B cell (primary cell): ENCODE measurements around the gene NAB1. TPM values are rescaled to one million over a fixed set of nuclear protein-coding genes. Genes with fewer than 3 reads are reported as not detected.

Source experiments
- ATAC-seq: fragments of 200-7000 bp; cut with Tn5 transposase; one replicate; pipeline ENCODE4 v1.10.0; 2021; ENCODE audit warnings: low read depth, mild to moderate bottlenecking, moderate number of reproducible peaks, moderate library complexity
- CTCF ChIA-PET: fragments of 350-600 bp; sonication (Branson Sonifier 250); formaldehyde crosslinking; loops from one replicate; lab custom pipeline; 2021; ENCODE audit warnings: antibody characterized with exemption, inconsistent platforms; lab: Charles Lee
- POLR2A ChIA-PET: fragments of 350-600 bp; sonication (Branson Sonifier 250); formaldehyde crosslinking; loops from one replicate; lab custom pipeline; 2021; ENCODE audit warnings: antibody characterized with exemption; lab: Charles Lee
- DNase-seq: peaks from one replicate; pipeline ENCODE4 v3.0.0; 2013
- H2AFZ ChIP-seq: 2 replicates; pipeline ENCODE4 v1.6.1; 2012; ENCODE audit warnings: mild to moderate bottlenecking, low read depth, low read length; ENCODE audit not compliant: insufficient read depth, poor library complexity, severe bottlenecking
- H3K27ac ChIP-seq, 2 donors: 1 replicate in 1 of 2; 2 replicates in 1 of 2; pipeline ENCODE4 v1.5.1; 2012 to 2013; ENCODE audit warnings: low read length in 2 of 2, mild to moderate bottlenecking in 2 of 2, moderate library complexity in 1 of 2
- H3K27me3 ChIP-seq, 4 experiments: fragments of 200-600 bp in 1 of 4; sonication (generic) in 1 of 4; replicated peaks in 1 of 4; 1 replicate in 2 of 4; 2 replicates in 2 of 4; pipeline versions ENCODE4 v1.6.1 to v1.7.0; 2013 to 2016; ENCODE audit warnings: low read length in 3 of 4, mild to moderate bottlenecking in 2 of 4, mixed read lengths in 1 of 4, moderate library complexity in 1 of 4; ENCODE audit not compliant: insufficient read depth in 4 of 4, control insufficient read depth in 3 of 4; ENCODE audit errors: control extremely low read depth in 1 of 4
- H3K36me3 ChIP-seq, 2 experiments: replicated peaks in 1 of 2; 1 replicate in 1 of 2; 2 replicates in 1 of 2; pipeline versions ENCODE4 v1.6.1 to v1.7.1; 2013; ENCODE audit warnings: low read length in 1 of 2; ENCODE audit not compliant: insufficient read depth in 2 of 2, control insufficient read depth in 1 of 2; ENCODE audit errors: control extremely low read depth in 1 of 2, extremely low read depth in 1 of 2
- H3K4me1 ChIP-seq, 2 donors: fragments of 200-600 bp in 1 of 2; sonication (generic) in 1 of 2; 1 replicate in 1 of 2; 2 replicates in 1 of 2; pipeline versions ENCODE4 v1.5.1 to v1.6.1; 2013 to 2017; ENCODE audit warnings: low read length in 2 of 2; ENCODE audit not compliant: control insufficient read depth in 2 of 2, insufficient read depth in 2 of 2
- H3K4me2 ChIP-seq: replicated peaks from 2 replicates; pipeline ENCODE3; 2012; ENCODE audit warnings: mild to moderate bottlenecking, low read depth, low read length; ENCODE audit not compliant: poor library complexity, severe bottlenecking
- H3K4me3 ChIP-seq, 5 experiments: fragments of 200-600 bp in 1 of 5; sonication (generic) in 1 of 5; 1 replicate in 3 of 5; 2 replicates in 2 of 5; pipeline versions ENCODE4 v1.5.1 to v1.7.0; 2011 to 2016; ENCODE audit warnings: low read length in 4 of 5, mild to moderate bottlenecking in 4 of 5, low read depth in 2 of 5, control low read depth in 1 of 5, moderate library complexity in 1 of 5; ENCODE audit not compliant: insufficient read depth in 1 of 5; ENCODE audit errors: control extremely low read depth in 1 of 5, extremely low read depth in 1 of 5
- H3K79me2 ChIP-seq: fragments of 200-600 bp; sonication (generic); one replicate; pipeline ENCODE4 v1.6.0; 2016; ENCODE audit warnings: low read length; ENCODE audit not compliant: control insufficient read depth, insufficient read depth
- H3K9ac ChIP-seq: fragments of 200-600 bp; sonication (generic); 2 replicates; pipeline ENCODE4 v1.6.1; 2017; ENCODE audit warnings: mild to moderate bottlenecking, low read length, moderate library complexity
- H3K9me3 ChIP-seq, 3 donors: one replicate each; pipeline versions ENCODE4 v1.6.1 to v1.7.1; 2013; ENCODE audit warnings: low read length in 2 of 3; ENCODE audit not compliant: control insufficient read depth in 2 of 3, insufficient read depth in 1 of 3; ENCODE audit errors: control extremely low read depth in 1 of 3
- H4K20me1 ChIP-seq: 2 replicates; pipeline ENCODE4 v1.6.0; 2012; ENCODE audit warnings: mild to moderate bottlenecking, low read length; ENCODE audit not compliant: insufficient read depth, control insufficient read depth, poor library complexity, severe bottlenecking
- H3K27ac Mint-ChIP-seq: one replicate; pipeline ENCODE4 v1.8.0; 2021; ENCODE audit warnings: mixed read lengths
- H3K27me3 Mint-ChIP-seq: one replicate; pipeline ENCODE4 v1.8.0; 2021; ENCODE audit warnings: mixed read lengths
- H3K4me1 Mint-ChIP-seq: one replicate; pipeline ENCODE4 v1.8.0; 2021; ENCODE audit warnings: mixed read lengths
- H3K4me3 Mint-ChIP-seq: one replicate; pipeline ENCODE4 v1.8.0; 2021; ENCODE audit warnings: mixed read lengths
- H3K9me3 Mint-ChIP-seq: one replicate; pipeline ENCODE4 v1.8.0; 2022; ENCODE audit warnings: mixed read lengths; ENCODE audit not compliant: insufficient read depth
- CTCF ChIP-seq: fragments of 200-600 bp; IDR thresholded peaks from one replicate; pipeline ENCODE4 v1.8.0; 2022; ENCODE audit warnings: antibody characterized with exemption, mild to moderate bottlenecking
- EZH2 ChIP-seq: IDR thresholded peaks from 2 replicates; pipeline ENCODE4 v1.6.1; 2012; ENCODE audit warnings: borderline replicate concordance, low read depth, mild to moderate bottlenecking, moderate library complexity, low read length; ENCODE audit not compliant: insufficient read depth, poor library complexity, severe bottlenecking
- WGBS: methylation state at CpG from one replicate; pipeline ENCODE4 v1.1.5; 2013; ENCODE audit warnings: missing lambda C conversion rate; ENCODE audit not compliant: insufficient coverage; 5-methylcytosine and 5-hydroxymethylcytosine counted together
- intact Hi-C: fragments of 100-400 bp; cut with micrococcal nuclease; formaldehyde crosslinking; loops from one replicate; pipeline ENCODE4 v1.10.0; 2022
- polyA plus RNA-seq: library from polyadenylated mRNA; depleted of rRNA; stranded (reverse); fragments of >200 nt; gene quantifications from 2 replicates; pipeline ENCODE4 v1.2.3, GENCODE V29; 2012
- total RNA-seq, 2 donors: library from RNA; stranded (reverse); fragments of 120-200 nt in 1 of 2; gene quantifications; 1 replicate in 1 of 2; 2 replicates in 1 of 2; pipeline versions ENCODE4 v1.2.3 to v1.2.4, GENCODE V29; 2013 to 2022

Gene NAB1
- total and polyA plus RNA-seq, 2 donors (not counting 1 experiment from before 2014, with no cell fraction given): 6.3 to 24.9 TPM

DNA sequence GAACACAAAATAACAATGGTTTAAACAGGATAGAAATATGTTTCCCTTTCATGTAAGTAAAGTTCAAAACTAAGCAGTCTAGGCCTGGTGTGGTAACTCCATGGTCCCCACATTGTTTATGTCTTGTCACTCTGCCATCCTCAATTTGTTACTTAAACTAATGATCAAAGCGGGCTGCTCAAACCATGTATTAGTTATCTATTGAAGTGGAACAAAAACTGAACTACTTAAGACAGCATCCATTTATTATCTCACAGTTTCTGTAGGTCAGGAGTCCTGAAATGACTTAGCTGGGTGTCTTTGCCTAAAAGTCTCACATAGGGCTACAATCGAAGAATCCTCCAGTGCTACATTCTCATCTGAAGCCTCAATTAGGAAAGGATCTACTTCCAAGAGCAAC is 91.6 kb downstream of the NAB1 start:
- Histone ChIP-seq H2AFZ (no peak overlapping the region), H3K36me3 (no peaks in the 10 kb centered on the region), H4K20me1 (no peaks in the 10 kb centered on the region), H3K4me2 (no peak overlapping the region), H3K9me3 (no peaks in the 10 kb centered on the region), H3K9ac (no peak overlapping the region), H3K27ac (no peak overlapping the region), H3K4me1 (no peaks in the 10 kb centered on the region), H3K79me2 (no peaks in the 10 kb centered on the region), H3K4me3 (no peak overlapping the region), H3K27me3 (peaks cover 0 to 4% (median under 1%) of the 10 kb centered on the region in 4 experiments)
- Mint-ChIP-seq H3K4me3 (no peak overlapping the region), H3K9me3 (no peaks in the 10 kb centered on the region), H3K27me3 (peaks cover 7% of the 10 kb centered on the region), H3K4me1 (no peaks in the 10 kb centered on the region), H3K27ac (no peak overlapping the region)
- CTCF ChIA-PET: no interaction called here
- intact Hi-C loops: no loop called here
- ATAC-seq: no peak
- POLR2A ChIA-PET: no interaction called here
- WGBS: no CpG with 5 or more reads among the region's 2 CpGs
- no peak for TF ChIP-seq EZH2
- TF ChIP-seq CTCF: no peak
- no peak for DNase-seq

Other genes starting within 250 kb of the NAB1 start
- 33.8 and 38.0 TPM in 2 replicates for gene MFSD6, start 240.7 kb upstream of the NAB1 start, total RNA-seq
- 11.1 and 13.5 TPM in 2 replicates for gene MFSD6, start 240.7 kb upstream of the NAB1 start, polyA plus RNA-seq
- gene NEMP2, start 114.4 kb upstream of the NAB1 start, total RNA-seq: 17.3 and 22.4 TPM in 2 replicates
- 1.3 and 4.7 TPM in 2 replicates for gene NEMP2, start 114.4 kb upstream of the NAB1 start, polyA plus RNA-seq
- gene GLS, start 231.7 kb downstream of the NAB1 start, total RNA-seq: 194 and 195 TPM in 2 replicates
- gene GLS, start 231.7 kb downstream of the NAB1 start, polyA plus RNA-seq: 32.5 and 92.3 TPM in 2 replicates